GM23248 (cell line): ENCODE measurements around the gene CDK9. TPM values are rescaled to one million over a fixed set of nuclear protein-coding genes. Genes with fewer than 3 reads are reported as not detected.

ENCODE experiments used
- DNase-seq: peaks from one replicate; pipeline ENCODE4 v3.0.0-alpha.2; 2015
- H2AFZ ChIP-seq: fragments of 200-600 bp; sonication (generic); 2 replicates; pipeline ENCODE4 v1.6.1; 2016; ENCODE audit warnings: antibody characterized with exemption
- H3F3A ChIP-seq: fragments of 200-600 bp; sonication (generic); 2 replicates; pipeline ENCODE4 v1.6.1; 2016; ENCODE audit warnings: mild to moderate bottlenecking, antibody characterized with exemption, mixed run types; ENCODE audit not compliant: insufficient read depth
- H3K27ac ChIP-seq: fragments of 200-600 bp; sonication (generic); 2 replicates; pipeline ENCODE4 v1.5.1; 2016; ENCODE audit warnings: mild to moderate bottlenecking
- H3K27me3 ChIP-seq: fragments of 200-600 bp; sonication (generic); replicated peaks from 2 replicates; pipeline ENCODE4 v1.6.1; 2016; ENCODE audit warnings: mild to moderate bottlenecking; ENCODE audit not compliant: insufficient read depth
- H3K36me3 ChIP-seq: fragments of 200-600 bp; sonication (generic); 2 replicates; pipeline ENCODE4 v1.6.1; 2016; ENCODE audit warnings: low read depth, mild to moderate bottlenecking
- H3K4me1 ChIP-seq: fragments of 200-600 bp; sonication (generic); 2 replicates; pipeline ENCODE4 v1.6.1; 2016; ENCODE audit warnings: mild to moderate bottlenecking; ENCODE audit not compliant: insufficient read depth
- H3K4me2 ChIP-seq: fragments of 200-600 bp; sonication (generic); one replicate; pipeline ENCODE4 v1.6.1; 2016; ENCODE audit warnings: mild to moderate bottlenecking; ENCODE audit not compliant: unreplicated experiment
- H3K4me3 ChIP-seq: fragments of 200-600 bp; sonication (generic); 2 replicates; pipeline ENCODE4 v1.5.1; 2016; ENCODE audit warnings: mild to moderate bottlenecking
- H3K79me2 ChIP-seq: fragments of 200-600 bp; sonication (generic); 2 replicates; pipeline ENCODE4 v1.6.1; 2016; ENCODE audit warnings: mild to moderate bottlenecking; ENCODE audit not compliant: insufficient read depth
- H3K9ac ChIP-seq: fragments of 200-600 bp; sonication (generic); 2 replicates; pipeline ENCODE4 v1.6.1; 2016; ENCODE audit warnings: mild to moderate bottlenecking
- H3K9me2 ChIP-seq: fragments of 200-600 bp; sonication (generic); 2 replicates; pipeline ENCODE4 v1.6.1; 2016; ENCODE audit warnings: mixed run types, mild to moderate bottlenecking, moderate library complexity; ENCODE audit not compliant: insufficient read depth
- H3K9me3 ChIP-seq: fragments of 200-600 bp; sonication (generic); one replicate; pipeline ENCODE4 v1.6.1; 2017; ENCODE audit warnings: low read depth
- H4K20me1 ChIP-seq: fragments of 200-600 bp; sonication (generic); 2 replicates; pipeline ENCODE4 v1.6.0; 2016; ENCODE audit not compliant: insufficient read depth
- EZH2 ChIP-seq: fragments of 200-600 bp; sonication (generic); IDR thresholded peaks from 2 replicates; pipeline ENCODE4 v1.6.1; 2018; ENCODE audit warnings: antibody characterized with exemption, mild to moderate bottlenecking; ENCODE audit not compliant: insufficient read depth, poor library complexity, severe bottlenecking
- EZH2phosphoT487 ChIP-seq: fragments of 200-600 bp; sonication (generic); IDR thresholded peaks from 2 replicates; pipeline ENCODE4 v1.6.1; 2018; ENCODE audit warnings: antibody characterized with exemption, moderate library complexity, mild to moderate bottlenecking, low read depth; ENCODE audit not compliant: insufficient read depth
- WGBS, 2 experiments: methylation state at CpG; one replicate each; pipeline ENCODE4 v1.1.6; 2015 to 2017; ENCODE audit warnings: low lambda C conversion rate in 2 of 2, low coverage in 1 of 2; ENCODE audit errors: missing lambda C conversion rate in 2 of 2; 5-methylcytosine and 5-hydroxymethylcytosine counted together
- in situ Hi-C: fragments of 300-500 bp; cut with MboI; formaldehyde crosslinking; loops from 2 replicates; pipeline ENCODE4 v1.15.0; 2020
- polyA plus RNA-seq: library from polyadenylated mRNA; unstranded; fragments of >200 nt; fragmentation: Nextera tagmentation; extraction: Ambion mirVana; gene quantifications from 2 replicates; pipeline ENCODE4 v1.2.1, GENCODE V29; 2016
- total RNA-seq: library from RNA; depleted of rRNA; stranded (reverse); fragments of >200 nt; shearing (Covaris generic); gene quantifications from 2 replicates; pipeline ENCODE4 v1.2.3, GENCODE V29; 2014

CDK9 gene
- total and polyA plus RNA-seq, 2 experiments from 2014 or later: 43.7 to 59.7 TPM

- in situ Hi-C loops: no loop called here
- H3K9ac ChIP-seq: no peak overlapping the region
These were observed 27.3 kb downstream of the CDK9 start for GRCh38 chr9:127812936-127813675.

DNA sequence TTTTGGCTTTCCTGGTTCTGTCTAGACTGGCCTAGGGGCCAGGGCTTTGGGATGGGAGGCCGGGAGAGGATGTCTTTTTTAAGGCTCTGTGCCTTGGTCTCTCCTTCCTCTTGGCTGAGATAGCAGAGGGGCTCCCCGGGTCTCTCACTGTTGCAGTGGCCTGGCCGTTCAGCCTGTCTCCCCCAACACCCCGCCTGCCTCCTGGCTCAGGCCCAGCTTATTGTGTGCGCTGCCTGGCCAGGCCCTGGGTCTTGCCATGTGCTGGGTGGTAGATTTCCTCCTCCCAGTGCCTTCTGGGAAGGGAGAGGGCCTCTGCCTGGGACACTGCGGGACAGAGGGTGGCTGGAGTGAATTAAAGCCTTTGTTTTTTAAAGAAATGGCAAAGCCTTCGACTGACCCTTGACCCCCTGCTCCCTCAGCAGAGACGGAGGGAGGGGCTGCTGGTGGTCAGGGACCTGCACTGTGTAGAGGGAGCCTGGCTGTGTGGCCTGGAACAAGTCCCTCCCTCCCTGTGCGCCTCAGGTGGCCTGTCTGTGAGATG is 27.9 kb downstream of the CDK9 start:
- no peak overlapping the region for H3K27ac ChIP-seq
- H3K36me3 ChIP-seq: peaks cover 14% of the 10 kb centered on the region; the same call in 1 of the 2 replicates
- no peak overlapping the region for H2AFZ ChIP-seq
- H3K4me1 ChIP-seq: no peaks in the 10 kb centered on the region
- H3K27me3 ChIP-seq: no peaks in the 10 kb centered on the region
- 61 to 63% methylated on average over 9 of the region's 9 CpGs for WGBS, 2 experiments
- no peak for DNase-seq
- no peak overlapping the region for H3K4me2 ChIP-seq
- H3K9me3 ChIP-seq: no peaks in the 10 kb centered on the region
- no peak overlapping the region for H3K4me3 ChIP-seq
- in situ Hi-C loops: no loop called here
- H4K20me1 ChIP-seq: no peaks in the 10 kb centered on the region
- no peak overlapping the region for H3K9ac ChIP-seq
- TF ChIP-seq EZH2 (no peak), EZH2phosphoT487 (no peak)
- peaks cover 25% of the 10 kb centered on the region for H3F3A ChIP-seq
- H3K79me2 ChIP-seq: no peaks in the 10 kb centered on the region
- H3K9me2 ChIP-seq: no peaks in the 10 kb centered on the region

More at GRCh38 chr9:127812936-127813675, 27.3 kb downstream of the CDK9 start:
- Histone ChIP-seq H3K27me3 (no peaks in the 10 kb centered on the region), H3F3A (peaks cover 25% of the 10 kb centered on the region), H3K9me2 (no peaks in the 10 kb centered on the region), H3K79me2 (no peaks in the 10 kb centered on the region), H3K4me3 (no peak overlapping the region), H3K4me1 (no peaks in the 10 kb centered on the region), H4K20me1 (no peaks in the 10 kb centered on the region), H3K27ac (no peak overlapping the region), H3K4me2 (no peak overlapping the region), H3K36me3 (peaks cover 14% of the 10 kb centered on the region; the same call in 1 of the 2 replicates), H2AFZ (no peak overlapping the region), H3K9me3 (no peaks in the 10 kb centered on the region)
- no peak for DNase-seq
- no peak for TF ChIP-seq EZH2
- no peak for TF ChIP-seq EZH2phosphoT487
- 89 to 91% methylated on average over 18 to 19 of the region's 19 CpGs for WGBS, 2 experiments

- H3K4me3 ChIP-seq: no peak overlapping the region
- no peaks in the 10 kb centered on the region for H3K27me3 ChIP-seq
- no peaks in the 10 kb centered on the region for H4K20me1 ChIP-seq
- H3K79me2 ChIP-seq: no peaks in the 10 kb centered on the region
- peaks cover 14% of the 10 kb centered on the region; the same call in 1 of the 2 replicates for H3K36me3 ChIP-seq
- H3K9me2 ChIP-seq: no peaks in the 10 kb centered on the region
- H3K4me1 ChIP-seq: no peaks in the 10 kb centered on the region
- no peak overlapping the region for H3K27ac ChIP-seq
- no peaks in the 10 kb centered on the region for H3K9me3 ChIP-seq
- TF ChIP-seq EZH2phosphoT487 (no peak), EZH2 (no peak)
- no peak overlapping the region for H3K4me2 ChIP-seq
- in situ Hi-C loops: no loop called here
- H3K9ac ChIP-seq: no peak overlapping the region
- DNase-seq: no peak
- H3F3A ChIP-seq: peaks cover 25% of the 10 kb centered on the region; the same call in 1 of the 2 replicates
- no peak overlapping the region for H2AFZ ChIP-seq
- WGBS, 2 experiments: 72 to 79% methylated on average over 11 of the region's 11 CpGs
These were observed 29.0 kb downstream of the CDK9 start for GRCh38 chr9:127814619-127815511.
